ENCODE measurements around the gene CPHXL.

CPHXL gene

DNA sequence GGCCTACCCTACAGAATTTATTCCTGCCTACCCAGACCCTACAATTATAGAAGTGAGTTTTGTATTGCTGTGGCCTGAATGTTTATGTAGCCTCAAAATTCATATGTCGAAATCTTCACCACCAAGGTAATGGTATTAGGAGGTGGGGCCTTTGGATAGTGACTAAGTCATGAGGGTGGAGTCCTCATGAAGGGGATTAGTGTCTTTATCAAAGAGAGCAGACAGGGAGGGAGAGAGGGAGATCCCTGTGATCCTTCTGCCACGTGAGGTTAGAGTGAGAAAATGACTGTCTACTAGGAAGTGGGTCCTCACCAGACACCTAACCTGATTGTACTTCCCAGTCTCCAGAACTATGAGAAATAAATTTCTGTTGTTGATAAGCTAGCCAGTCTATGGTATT lies 24.0 kb downstream of the CPHXL start:
- no peak for DNase-seq (ENCODE audit: low read depth in 3 of 3, low spot score in 1 of 3)

- no peak for DNase-seq (ENCODE audit: low read depth in 3 of 3, low spot score in 1 of 3)
Measured at GRCh38 chr16:75701361-75701760, 24.9 kb downstream of the CPHXL start, which contains the start of gene DUXB. DUXB (minus strand) TSS chr16:75701461; CDS start chr16:75701418, 43 bp downstream.

GRCh38 chr16:75697571-75697970 lies 28.7 kb downstream of the CPHXL start:
- no peak for DNase-seq (ENCODE audit: low read depth in 3 of 3, low spot score in 1 of 3)

- no peak for DNase-seq (ENCODE audit: low read depth in 3 of 3, low spot score in 1 of 3)
Measured at GRCh38 chr16:75695708-75696107, 30.6 kb downstream of the CPHXL start.

DNA sequence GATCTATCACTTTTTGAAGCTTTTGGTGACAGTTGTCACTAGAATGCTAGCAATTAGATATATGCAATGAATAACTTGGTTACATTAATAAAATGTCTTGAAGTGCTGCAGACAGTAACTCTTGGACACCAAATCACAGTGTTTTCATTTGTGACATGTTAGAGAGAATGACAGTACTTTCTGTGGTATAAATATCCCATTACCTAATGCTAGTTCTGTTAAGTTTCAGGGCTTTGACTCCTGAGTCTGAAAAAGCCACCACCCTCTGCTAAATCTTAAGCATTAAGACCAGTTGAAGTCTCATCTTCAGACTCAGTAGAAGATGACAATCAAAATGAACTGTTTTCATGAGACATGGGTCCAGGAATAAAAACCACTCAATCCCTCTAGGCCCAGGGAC lies 38.9 kb downstream of the CPHXL start:
- DNase-seq (ENCODE audit: low read depth in 3 of 3, low spot score in 1 of 3): no peak

DNA sequence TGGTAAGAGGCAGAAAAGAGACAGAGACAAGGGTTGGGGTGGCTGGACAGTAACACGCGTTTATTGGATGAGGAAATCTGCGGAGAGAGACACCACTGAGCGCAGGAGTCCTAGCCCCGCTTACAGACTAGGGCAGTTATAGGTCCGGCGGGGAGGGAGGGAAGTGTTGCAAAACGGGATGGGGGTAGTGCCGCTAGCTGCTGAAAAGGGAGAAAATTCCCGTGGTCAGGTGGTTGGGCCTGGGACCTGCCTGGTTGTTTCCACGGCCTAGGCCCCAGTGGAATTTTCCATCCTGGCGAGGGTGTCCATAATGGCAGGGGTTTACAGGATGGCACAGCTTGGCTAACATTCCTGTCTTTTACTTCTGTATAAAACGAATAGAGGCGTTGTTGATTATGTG lies 44.0 kb downstream of the CPHXL start:
- DNase-seq (ENCODE audit: low read depth in 3 of 3, low spot score in 1 of 3): no peak

GRCh38 chr16:75679366-75679765 lies 46.9 kb downstream of the CPHXL start:
- DNase-seq (ENCODE audit: low read depth in 3 of 3, low spot score in 1 of 3): no peak

DNA sequence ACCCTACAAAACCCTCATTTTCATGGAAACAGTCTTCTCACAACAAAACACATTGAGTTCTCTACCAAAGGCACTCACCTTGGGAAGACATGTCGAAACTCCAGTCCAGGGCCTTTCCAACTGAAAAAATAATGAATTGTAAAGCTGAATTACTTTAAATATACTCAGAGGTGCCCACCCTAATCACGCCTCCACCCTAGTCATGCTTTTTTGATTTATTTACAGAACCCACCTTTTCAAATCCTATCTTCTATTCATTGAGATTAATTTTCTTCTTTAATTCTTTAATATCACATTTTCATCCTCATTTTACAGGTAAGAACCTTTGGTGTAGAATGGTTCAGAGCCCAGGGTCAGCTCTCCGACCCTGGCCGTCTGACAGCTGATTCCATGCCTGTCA lies 49.4 kb downstream of the CPHXL start, which contains the start of gene CPHXL2:
Gene CPHXL2, minus strand, starts transcription at position 101 of the 400 bp plus-strand sequence. Its CDS starts 10 bp downstream, at position 91.
- DNase-seq (ENCODE audit: low read depth in 3 of 3, low spot score in 1 of 3): no peak

DNA sequence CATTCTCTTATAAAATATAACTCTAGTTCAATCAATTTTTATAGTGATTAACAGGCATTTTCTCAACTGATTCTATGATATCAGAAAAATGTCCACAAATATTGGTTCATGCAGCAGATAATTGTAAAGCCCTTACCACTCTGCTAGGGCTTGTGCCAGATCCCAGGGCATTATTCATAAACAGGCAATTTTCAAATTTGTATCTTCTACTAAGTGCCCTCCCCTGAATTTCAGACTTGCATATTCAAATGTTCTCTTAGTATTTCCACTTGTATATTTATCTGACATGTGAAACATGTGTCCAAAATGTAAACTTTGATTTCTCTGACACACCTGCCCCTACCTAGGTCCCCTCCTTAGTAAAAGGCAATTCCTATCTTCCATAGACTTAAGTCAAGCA lies 58.8 kb downstream of the CPHXL start:
- no peak for DNase-seq (ENCODE audit: low read depth in 3 of 3, low spot score in 1 of 3)
